ENCODE measurements around the gene WNT7B.

The WNT7B gene

DNA sequence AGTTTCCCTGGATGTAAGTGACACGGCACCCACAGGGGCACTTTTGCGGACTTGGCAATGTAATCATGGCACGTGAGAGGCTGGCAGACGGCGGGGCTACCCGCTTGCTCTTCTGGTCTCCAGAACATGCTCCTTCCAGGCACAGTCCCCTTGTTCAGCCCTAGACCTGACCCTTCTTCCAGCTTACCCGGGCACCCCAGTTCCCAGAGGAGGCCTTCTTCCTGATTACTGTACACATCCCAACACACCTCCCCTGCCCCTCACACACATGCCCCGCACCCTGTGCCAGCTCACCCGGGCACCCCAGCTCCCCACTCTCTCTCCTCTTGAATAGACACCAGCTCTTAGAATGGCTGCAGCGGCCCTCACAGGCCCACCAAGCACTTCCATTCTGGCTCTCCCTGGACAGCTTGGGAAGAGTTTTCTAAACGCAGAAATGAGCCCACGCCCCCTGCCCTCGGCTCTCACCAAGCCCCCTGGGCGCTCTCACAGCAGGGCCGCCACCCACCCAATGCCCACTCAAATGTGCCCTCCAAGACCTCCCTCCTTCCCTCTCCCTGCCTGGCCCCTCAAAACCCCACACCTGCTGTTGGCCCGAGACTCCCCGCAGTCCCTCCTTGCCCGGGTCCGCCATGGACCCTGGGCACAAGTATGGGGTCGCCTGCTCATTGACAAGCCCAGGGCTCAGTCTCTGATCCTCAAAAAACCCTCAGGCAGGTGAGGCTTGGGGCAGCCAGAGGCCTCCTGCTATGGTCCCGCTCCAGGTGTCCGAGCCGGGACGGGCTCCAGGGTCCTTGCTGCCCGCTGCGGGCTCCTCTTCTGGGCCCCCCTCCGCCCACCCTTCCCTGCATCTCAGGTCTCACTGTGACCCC is 88.5 kb downstream of the WNT7B start:
- no peak for DNase-seq (ENCODE audit: low read depth in 2 of 2)

DNA sequence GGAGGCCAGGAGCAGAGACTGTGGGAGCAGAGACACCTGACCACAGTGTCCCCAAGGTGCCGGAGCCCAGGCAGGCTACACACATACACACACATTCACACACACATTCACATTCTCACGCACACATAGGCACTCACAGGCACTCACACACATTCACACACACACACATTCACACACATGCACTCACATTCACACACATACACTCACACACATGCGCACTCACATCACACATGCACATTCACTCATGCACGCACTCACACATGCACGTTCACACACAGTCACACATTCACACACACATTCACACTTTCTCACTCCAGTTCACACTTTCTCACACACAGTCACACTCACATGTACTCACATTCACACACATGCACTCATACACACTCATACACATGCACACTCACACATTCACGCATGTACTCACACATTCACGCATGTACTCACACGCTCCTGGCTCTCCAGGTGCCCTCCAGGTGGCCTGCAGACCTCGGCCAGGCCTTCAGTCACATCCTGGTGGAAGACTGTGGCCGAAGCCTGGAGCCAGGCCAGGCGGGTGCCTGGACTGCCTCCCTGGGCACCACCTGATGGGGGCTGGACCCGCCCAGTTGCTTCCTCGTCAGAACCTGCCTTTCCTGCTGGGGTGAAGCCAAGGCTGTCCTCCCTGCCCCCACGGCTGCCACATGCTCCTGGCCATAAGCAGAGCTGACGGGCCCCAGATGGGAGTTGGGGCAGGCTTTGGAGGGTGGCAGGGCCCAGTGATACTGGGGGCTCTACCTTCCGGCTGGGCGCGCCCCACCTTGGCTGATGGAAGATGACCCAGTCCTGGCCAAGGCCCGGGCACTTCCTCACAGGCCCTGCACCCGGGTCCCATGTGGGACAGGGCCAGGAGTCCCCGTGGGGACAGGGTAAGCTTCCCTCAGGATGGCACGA is 89.5 kb downstream of the WNT7B start:
- no peak for DNase-seq (ENCODE audit: low read depth in 2 of 2)

DNA sequence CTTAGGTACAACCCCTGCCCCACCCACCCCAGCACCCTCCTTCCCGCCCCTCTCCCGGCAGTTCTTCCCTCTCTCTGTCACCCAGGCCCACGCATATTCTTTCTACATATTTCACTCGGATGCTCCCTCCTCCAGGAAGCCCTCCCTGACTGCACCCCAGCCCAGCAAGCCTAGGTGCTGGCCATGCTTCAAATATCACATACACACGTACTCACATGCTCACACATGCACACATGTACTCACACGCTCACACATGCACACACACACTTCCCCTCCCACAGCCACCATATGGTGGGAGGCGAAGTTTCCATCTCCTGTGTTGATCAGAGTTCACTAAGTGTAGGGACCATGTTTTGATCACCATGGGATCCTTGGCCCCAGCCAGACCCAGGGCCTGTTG is 90.4 kb downstream of the WNT7B start:
- no peak for DNase-seq (ENCODE audit: low read depth in 2 of 2)

DNA sequence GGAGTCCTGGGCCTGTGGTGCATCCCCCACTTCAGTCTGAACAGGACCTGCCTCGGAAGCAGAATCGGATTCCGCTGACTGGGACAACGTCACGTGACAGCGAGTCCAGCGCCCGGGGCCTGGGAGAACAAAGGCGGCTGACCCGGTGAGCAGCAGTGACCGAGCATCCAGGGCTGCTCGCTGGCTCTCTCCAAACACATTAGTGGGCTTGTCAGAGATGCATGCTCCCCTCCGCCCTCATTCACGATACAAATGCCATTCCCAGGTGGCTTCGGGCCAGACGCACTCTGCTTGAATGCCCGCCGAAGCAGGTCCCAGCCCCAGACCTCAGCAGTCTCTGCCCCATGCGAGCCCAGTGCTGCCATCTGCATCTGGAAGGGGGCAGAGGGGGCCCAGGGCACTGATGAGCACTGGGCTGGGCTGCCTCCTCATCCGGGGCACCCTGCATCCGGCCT is 91.0 kb downstream of the WNT7B start:
- no peak for DNase-seq (ENCODE audit: low read depth in 2 of 2)

DNA sequence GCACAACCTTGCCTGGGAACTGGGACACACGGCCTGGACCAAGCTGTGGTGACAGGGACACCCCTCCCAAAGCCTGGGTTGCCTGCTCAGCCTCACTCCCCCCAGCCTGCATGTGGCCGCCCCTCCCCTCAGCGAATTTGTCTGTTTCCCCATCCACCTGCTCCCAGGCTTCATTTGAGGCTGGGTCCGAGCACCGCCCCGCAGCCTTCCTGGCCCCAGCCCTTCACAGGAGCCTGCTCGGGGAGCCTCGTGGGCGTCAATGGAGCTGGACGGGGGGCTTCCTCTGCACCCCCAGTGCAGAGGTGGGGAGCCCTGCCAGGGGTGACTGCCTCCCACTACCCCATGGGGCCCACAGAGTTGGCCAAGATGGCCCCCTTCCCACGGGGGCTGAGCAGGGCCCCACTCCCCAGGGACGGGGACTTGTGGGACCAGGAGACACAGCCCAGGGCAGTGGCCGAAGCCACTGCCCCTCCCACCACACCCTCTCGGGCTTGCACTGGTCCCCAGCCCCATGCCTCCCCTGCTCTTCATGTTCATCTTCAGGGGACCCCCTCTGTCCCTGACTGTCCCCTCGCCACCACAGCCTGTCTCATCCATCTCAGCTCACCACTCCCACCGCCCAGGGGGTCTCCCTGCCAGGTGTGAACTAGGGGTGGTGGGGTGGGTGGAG is 91.7 kb downstream of the WNT7B start:
- no peak for DNase-seq (ENCODE audit: low read depth in 2 of 2)

DNA sequence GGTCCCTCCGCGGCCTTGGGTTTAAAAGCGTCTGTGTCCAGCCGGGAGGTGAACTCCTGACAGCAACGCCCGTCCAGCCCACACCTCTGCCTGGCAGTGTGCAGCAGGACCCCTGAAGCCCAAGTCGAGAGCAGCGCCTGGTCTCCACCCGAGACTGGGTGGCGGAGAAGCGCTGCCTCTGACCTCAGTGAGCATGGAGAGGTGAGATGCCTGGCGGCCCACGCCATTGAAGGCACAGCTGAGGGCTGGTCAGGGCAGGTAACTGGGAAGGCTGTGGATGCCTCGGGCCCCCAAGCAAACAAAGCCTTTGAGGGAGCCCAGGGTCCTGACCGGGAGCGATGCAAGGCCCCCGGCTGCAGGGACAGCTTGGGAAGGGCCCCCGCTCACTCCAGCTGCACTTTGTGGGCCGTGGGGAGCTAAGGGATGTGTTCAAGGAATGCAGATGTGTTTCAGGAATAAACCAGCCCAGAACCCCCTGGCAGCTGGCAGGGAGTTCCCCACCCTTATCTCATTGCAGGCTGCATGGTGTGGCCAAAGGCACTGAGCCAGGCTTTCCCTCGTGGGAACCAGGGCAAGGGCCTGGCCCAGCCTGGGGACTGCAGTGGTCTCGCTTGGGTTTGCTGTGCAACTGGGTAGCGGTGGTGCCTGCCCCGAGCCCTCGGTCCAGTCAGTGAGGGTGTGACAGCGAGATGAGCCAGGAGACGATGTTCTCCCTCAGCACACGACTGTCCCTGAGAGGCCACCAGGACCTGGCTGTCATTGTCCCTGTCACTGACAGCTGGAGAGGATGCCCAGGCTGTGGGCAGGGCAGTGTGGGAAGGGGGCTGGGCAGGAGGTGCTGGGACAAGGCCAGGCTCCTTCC is 92.5 kb downstream of the WNT7B start:
- no peak for DNase-seq (ENCODE audit: low read depth in 2 of 2)

DNA sequence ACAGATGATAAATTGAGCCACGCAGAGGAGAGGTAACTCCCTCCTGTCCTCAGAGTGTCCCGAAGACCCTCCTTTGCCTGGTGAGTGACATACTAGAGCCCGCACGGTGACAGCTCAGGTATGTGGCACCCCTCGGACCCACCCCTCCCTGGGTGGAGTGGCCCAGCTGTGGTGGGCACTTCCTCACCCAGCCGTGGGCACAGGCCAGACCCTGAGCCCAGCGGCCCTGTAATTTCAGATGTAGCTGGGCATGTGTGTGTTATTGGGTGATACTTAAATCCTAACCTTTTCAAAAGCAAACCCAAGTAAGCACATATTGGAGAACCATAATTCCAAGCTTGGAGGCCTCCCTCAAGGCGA is 93.2 kb downstream of the WNT7B start:
- no peak for DNase-seq (ENCODE audit: low read depth in 2 of 2)

DNA sequence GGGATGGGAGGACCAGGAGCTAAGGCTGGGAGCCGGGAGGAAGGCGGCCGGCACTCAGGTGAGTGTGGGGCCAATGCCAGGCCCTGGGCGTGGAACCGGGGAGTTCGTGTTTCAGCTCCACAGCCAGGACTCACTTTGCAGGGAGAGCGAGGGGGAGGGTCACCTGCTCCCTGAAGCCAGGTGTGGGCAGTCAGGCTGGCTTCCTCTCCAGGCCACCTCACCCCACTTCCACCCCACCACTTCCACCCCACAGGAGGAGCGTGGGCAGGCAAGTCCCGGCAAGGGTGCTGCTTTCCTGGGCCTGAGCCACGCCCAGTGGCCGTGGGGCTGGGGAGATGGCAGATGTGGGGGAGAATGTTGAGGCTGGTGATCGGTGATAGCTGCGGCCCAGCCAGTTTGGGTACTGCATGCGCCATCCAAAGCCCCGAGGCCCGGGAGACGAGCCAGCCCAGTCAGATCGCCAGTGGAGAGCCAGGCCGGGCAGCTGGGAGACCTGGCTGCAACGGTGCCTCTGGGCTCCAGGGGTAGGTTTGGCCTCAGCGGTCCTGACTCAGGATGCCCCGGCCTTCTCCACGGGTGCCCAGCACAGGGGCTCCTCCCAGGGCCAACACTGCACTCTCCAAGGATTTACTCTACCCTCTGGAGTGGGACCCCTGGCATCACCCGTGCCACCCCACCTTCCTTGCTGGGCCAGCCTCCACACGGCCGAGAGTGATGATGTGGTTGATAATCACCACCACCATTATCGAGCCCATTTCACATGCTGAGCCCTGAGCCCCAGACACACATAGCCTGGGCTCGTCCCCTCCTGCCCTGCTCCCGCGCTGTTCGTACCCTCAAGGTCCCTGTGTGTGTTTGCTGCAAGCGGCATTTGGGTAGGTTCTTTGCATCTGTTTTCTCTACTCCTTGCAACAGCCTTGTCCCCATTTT is 93.8 kb downstream of the WNT7B start:
- DNase-seq (ENCODE audit: low read depth in 2 of 2): no peak

DNA sequence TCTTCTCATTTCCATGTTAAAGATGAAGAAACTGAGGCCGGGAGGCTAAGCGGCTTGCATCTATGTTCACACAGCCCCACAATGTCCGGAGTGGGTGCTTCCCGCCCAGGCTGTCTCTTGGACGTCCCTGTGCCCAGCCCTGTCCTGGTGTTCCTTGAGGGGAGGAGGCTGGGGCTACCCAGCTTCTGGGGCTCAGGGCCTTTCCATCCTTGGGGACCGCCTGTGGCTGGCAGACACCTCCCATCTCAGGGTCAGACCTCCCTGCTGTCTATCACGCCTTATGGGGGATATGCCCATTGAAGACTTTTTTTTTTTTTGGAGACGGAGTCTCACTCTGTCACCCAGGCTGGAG is 95.5 kb downstream of the WNT7B start:
- no peak for DNase-seq (ENCODE audit: low read depth in 2 of 2)

DNA sequence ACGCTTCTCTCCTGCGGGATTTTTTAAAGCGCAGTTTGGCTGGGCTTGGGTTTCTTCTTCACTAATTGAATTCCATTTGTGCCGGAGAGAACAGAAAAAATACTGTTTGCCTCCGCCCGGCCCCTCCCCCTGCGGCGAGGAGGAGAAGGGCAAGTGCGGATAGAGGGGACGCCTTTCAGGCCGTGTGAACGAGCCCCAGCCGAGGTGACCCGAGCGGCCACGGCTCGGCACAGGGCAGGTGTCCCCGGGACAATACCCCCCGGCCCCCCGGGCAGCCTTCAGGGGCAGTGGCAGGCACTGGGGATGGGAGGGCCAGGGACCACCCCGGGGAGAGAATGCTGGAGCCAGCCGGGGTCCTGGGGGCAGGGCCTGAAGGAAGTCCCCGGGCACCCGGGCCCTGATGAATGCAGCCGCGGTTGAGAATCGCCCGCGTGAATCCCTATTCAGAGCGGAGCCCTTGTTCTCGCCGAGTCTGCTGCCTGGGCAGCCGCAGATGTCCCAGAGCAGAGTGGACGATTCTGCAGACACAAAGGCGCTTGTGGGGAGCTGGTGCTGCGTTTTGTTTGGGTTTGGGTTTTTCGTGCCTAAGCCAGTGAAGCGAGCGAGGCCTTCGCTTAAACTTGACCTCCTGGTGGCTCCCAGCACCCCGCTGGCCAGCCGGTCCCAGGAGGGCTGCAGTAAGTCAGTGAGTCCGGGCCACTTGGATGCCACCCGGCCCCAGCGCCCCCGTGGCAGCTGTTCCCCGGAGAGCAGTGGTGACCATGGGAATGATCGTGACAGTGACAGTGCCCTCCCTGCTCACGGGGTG is 96.0 kb downstream of the WNT7B start:
- no peak for DNase-seq (ENCODE audit: low read depth in 2 of 2)

DNA sequence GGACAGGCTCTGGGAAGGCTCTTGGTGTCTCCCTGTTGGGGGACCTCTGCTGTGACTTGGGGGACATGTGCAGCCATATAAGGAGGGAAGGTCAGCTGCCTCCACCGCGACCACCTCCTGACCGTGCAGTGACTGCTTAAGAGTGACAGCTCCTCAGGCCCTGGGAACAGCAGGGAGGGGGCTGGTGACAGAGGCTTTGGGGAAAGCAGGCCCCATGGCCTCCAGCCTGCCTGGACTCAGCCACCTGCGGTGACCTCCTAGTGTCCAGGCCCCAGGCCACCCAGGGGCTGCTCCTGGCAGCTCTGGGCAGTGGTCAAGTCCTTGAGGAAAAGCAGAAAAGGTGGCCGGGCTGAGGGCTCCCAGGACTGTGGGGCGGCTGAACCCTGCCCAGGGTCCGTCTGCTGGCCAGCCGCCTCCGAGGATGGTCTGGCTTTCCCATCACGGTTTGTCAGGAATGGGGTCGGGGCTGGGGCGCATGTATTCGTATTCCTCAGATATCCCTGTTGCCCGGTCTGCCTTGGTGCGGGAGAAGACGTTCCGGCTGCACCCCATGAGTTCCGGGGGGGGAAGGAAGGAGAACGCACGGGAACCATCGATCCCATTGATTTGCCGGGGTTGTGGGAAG is 96.8 kb downstream of the WNT7B start:
- no peak for DNase-seq (ENCODE audit: low read depth in 2 of 2)

DNA sequence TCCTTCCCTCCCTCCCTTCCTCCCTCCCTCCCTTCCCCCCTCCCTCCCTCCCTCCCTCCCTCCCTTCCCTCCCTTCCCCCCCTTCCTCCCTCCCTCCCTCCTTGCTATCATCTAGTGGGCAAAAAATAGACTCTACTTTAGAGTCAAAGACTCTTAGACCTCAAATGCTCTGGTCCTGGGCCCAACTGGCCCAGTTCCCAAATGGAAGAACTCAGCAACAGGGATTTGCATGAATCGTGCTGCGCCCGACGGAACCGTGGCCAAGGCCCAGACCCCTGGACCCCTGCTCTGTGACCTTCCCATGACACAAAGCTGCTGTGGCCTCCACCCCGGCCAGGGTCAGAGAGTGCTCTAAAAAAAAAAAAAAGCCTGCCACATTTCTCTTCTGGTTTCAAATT is 97.4 kb downstream of the WNT7B start:
- no peak for DNase-seq (ENCODE audit: low read depth in 2 of 2)

DNA sequence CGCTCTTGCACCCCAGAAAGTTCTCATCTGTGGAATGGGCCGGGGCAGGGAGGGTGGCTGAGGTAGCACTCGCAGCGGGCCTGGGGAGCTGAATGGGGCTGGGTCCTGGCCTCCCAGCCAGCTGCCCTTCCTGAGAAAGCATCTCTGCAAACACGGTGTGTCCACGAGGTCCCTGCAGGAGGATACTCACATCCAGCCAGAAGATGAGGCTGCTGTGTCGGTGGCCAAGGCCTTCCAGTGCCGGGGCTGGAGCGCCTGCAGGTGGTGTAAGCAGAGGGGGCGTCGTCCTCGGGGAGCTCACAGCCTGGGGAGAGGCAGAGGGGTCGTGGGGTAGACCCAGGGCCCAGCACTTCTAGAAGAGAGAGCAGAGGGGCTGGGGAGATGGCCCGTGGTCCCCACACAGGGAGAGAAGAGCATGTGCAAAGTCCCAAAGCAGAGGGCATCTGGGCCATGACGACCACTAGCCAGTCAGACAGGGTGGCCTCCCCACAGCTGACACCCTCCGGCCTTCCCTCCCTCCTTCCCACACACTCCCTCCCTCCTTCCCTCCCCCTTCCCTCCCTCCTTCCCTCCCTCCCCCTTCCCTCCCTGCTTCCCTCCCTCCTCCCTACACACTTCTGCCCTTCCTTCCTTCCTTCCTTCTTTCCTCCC is 97.9 kb downstream of the WNT7B start:
- DNase-seq (ENCODE audit: low read depth in 2 of 2): no peak

DNA sequence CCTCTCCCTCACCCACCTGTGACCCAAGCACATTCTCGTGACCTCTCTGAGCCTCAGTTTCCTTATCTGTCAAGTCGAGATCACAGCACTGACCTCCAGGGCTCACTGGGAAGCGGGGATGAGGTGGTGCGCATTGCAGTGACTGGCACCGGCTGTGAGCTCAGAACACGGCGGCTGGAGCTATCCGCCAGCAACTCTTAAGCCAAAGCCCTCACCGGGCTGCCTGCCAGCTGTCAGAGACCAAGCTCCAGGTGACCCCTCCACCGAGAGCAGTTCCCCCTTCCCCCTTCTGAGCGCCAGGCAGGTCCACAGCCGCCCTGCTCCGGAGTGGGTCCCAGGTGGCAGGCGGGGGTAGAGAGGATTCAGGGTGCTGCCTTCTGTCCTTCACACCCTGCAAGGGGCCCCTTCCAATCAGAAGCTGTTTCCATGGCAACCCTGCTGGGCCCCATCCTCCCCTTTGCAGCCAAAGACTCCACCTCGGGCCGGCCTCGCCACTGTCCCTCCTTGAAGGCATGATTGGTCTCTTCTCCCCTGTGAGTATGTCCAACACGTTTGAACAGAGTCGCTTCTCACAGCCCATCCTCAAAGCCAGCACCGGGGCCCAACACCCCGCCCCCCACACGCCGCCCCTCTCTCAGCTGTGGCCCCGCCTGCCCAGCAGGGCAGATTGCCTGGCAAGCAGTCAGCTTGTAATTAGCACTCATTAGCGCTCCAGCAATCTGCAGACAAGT is 98.7 kb downstream of the WNT7B start:
- no peak for DNase-seq (ENCODE audit: low read depth in 2 of 2)

DNA sequence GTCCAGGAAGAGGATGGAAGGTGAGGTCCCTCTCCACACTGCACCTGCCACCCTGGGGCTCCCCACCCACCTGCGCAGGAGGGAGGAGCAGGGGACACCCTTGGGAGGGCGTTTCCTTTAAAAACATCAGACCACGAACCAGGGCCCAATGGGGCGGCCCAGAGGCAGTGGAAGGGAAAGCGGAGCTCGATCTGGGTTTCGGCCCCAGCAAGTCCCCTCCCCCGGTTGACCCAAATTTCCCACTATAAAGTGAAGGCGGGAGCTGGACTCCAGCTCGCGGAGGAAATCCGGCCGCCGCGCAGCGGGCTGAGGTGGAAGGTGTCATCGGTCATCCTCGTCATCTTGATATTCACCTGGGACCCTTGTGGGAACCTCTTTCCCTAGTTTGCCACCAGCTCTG is 99.3 kb downstream of the WNT7B start:
- no peak for DNase-seq (ENCODE audit: low read depth in 2 of 2)

DNA sequence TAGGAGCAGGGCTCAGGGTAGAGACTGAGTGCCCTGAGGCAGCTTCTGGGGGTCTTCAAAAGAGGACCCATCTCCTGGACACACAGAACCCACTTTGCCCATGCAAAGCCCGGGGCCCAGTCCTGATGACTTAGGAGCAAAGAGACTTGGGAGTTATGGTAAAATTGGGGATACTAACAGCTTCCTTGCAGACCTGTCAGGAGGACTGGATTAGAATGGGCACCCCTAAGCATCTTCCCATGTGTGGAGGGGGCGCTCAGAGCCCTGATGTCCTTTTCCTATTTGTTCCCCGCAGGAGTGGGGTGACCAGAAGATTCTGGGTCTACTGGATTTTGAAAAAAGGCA is 100.0 kb downstream of the WNT7B start:
- DNase-seq (ENCODE audit: low read depth in 2 of 2): no peak

DNA sequence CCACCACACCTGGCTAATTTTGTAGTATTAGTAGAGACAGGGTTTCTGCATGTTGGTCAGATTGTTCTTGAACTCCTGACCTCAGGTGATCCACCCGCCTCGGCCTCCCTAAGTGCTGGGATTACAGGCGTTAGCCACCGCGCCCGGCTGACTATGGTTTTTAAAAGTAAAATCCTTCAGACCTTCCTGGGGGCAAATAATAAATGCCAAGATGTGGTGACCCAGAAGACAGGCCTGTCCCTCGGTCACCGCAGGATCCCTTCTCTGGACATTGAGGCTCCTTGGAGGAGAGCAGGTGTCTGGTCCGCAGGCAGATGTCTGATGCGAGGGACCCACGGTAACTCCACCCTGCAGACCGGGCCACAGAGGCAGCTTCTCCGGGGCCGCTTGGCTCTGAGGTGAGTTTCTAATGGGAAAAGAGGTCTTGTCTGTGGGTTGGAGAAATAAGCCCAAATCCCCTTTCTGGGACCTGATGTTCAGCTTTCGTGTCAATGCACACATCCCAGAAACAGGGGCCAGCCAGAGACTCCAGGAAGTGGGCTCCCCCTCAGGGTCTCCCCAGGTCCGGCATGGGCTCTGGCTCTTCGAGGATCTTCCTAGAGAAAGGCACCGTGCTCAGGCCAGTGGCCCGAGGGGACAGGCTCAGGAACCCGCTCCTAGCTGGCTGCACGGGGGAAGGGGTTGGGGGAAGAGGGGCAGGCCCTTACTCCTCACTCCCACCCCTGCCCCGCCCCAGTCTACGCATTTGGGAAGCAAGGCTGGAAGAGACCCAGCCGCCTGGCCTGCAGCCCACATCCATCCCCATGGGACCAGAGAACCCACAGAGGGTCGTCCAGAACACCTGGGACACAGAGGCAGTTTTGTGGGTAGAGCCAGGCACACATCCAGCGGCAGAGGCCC is 100.6 kb downstream of the WNT7B start:
- DNase-seq (ENCODE audit: low read depth in 2 of 2): no peak
